ENCODE measurements around the gene ACR.

DNA sequence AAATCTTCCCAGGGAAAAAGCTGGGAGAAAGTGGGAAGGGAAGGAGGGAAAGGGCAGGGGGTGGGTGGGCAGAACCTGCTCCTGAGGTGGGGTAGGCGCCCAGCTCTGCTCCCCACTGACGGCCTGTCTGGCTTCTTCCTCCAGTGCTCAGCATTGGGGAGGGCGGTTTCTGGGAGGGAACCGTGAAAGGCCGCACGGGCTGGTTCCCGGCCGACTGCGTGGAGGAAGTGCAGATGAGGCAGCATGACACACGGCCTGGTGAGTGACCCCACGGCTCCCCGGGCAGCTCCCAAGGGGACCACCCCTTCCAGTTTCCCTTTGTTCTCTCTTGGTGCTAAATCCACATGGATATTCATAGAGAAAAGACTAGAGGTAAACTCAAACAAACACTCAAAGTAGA is 39.5 kb upstream of the ACR start:
- TF ChIP-seq POLR2A (IDR thresholded peaks at IDR 0.05; ENCODE audit: low read depth, low read length) (no peak), MAZ (IDR thresholded peaks at IDR 0.05; ENCODE audit: borderline replicate concordance, low read depth, low read length) (no peak), CEBPB (IDR thresholded peaks at IDR 0.05; ENCODE audit: low read depth, low read length) (no peak), MAFK (IDR thresholded peaks at IDR 0.05; ENCODE audit: low read depth, low read length) (no peak), RCOR1 (IDR thresholded peaks at IDR 0.05; ENCODE audit: insufficient replicate concordance, low read length) (no peak), ELK1 (IDR thresholded peaks at IDR 0.05; ENCODE audit: borderline replicate concordance, low read depth, low read length) (no peak), RFX5 (IDR thresholded peaks at IDR 0.05; ENCODE audit: low read depth, low read length) (no peak), RAD21 (IDR thresholded peaks at IDR 0.05; ENCODE audit: low read length) (no peak), CHD1 (IDR thresholded peaks at IDR 0.05; ENCODE audit: low read depth, low read length) (no peak), SMC3 (IDR thresholded peaks at IDR 0.05; ENCODE audit: low read depth, low read length) (no peak), BHLHE40 (IDR thresholded peaks at IDR 0.05; ENCODE audit: low read depth, low read length) (no peak), NFE2L2 (IDR thresholded peaks at IDR 0.05; ENCODE audit: low read depth, low read length) (no peak), MXI1 (IDR thresholded peaks at IDR 0.05; ENCODE audit: borderline replicate concordance, low read depth, low read length) (no peak)
- TF ChIP-seq, protein P1, sequence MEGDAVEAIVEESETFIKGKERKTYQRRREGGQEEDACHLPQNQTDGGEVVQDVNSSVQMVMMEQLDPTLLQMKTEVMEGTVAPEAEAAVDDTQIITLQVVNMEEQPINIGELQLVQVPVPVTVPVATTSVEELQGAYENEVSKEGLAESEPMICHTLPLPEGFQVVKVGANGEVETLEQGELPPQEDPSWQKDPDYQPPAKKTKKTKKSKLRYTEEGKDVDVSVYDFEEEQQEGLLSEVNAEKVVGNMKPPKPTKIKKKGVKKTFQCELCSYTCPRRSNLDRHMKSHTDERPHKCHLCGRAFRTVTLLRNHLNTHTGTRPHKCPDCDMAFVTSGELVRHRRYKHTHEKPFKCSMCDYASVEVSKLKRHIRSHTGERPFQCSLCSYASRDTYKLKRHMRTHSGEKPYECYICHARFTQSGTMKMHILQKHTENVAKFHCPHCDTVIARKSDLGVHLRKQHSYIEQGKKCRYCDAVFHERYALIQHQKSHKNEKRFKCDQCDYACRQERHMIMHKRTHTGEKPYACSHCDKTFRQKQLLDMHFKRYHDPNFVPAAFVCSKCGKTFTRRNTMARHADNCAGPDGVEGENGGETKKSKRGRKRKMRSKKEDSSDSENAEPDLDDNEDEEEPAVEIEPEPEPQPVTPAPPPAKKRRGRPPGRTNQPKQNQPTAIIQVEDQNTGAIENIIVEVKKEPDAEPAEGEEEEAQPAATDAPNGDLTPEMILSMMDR (conservative IDR thresholded peaks at IDR 0.05; ENCODE audit: low read depth, low read length), result no peak

Measured in IMR-90 (cell line).